IPS DF 4.7 (cell line): ENCODE measurements around the gene TMEM164.

Experiments
- DNase-seq: peaks from one replicate; pipeline ENCODE4 v3.0.0-alpha.2; 2013; ENCODE audit warnings: low spot score; ENCODE audit errors: extremely low read depth

The TMEM164 gene

GRCh38 chrX:110037178-110037577 lies 34.3 kb downstream of the TMEM164 start:
- DNase-seq = no peak

GRCh38 chrX:110038900-110039299 lies 36.0 kb downstream of the TMEM164 start:
- DNase-seq = no peak

GRCh38 chrX:110041980-110042379 lies 39.1 kb downstream of the TMEM164 start:
- DNase-seq = no peak

GRCh38 chrX:110042496-110042895 lies 39.6 kb downstream of the TMEM164 start:
- no peak for DNase-seq

GRCh38 chrX:110043506-110043905 lies 40.6 kb downstream of the TMEM164 start:
- DNase-seq = no peak

- DNase-seq = no peak
Observed at GRCh38 chrX:110044346-110045249, 41.7 kb downstream of the TMEM164 start.

GRCh38 chrX:110045421-110045820 lies 42.5 kb downstream of the TMEM164 start:
- DNase-seq = no peak

GRCh38 chrX:110046001-110046400 lies 43.1 kb downstream of the TMEM164 start:
- DNase-seq = no peak

- no peak for DNase-seq
Observed at GRCh38 chrX:110046971-110047370, 44.1 kb downstream of the TMEM164 start.

GRCh38 chrX:110049096-110049495 lies 46.2 kb downstream of the TMEM164 start:
- no peak for DNase-seq

- no peak for DNase-seq
Observed at GRCh38 chrX:110050386-110050785, 47.5 kb downstream of the TMEM164 start.

GRCh38 chrX:110050901-110051300 lies 48.0 kb downstream of the TMEM164 start:
- DNase-seq = no peak

- DNase-seq = no peak
Observed at GRCh38 chrX:110051559-110051958, 48.6 kb downstream of the TMEM164 start.

GRCh38 chrX:110052303-110052702 lies 49.4 kb downstream of the TMEM164 start:
- no peak for DNase-seq

- DNase-seq = no peak
Observed at GRCh38 chrX:110053453-110053852, 50.5 kb downstream of the TMEM164 start.

- DNase-seq = no peak
Observed at GRCh38 chrX:110055616-110056015, 52.7 kb downstream of the TMEM164 start.

- DNase-seq = no peak
Observed at GRCh38 chrX:110056419-110056818, 53.5 kb downstream of the TMEM164 start.

- no peak for DNase-seq
Observed at GRCh38 chrX:110059410-110059809, 56.5 kb downstream of the TMEM164 start.

GRCh38 chrX:110060317-110060716 lies 57.4 kb downstream of the TMEM164 start:
- DNase-seq = no peak

GRCh38 chrX:110060846-110061537 lies 58.1 kb downstream of the TMEM164 start:
- DNase-seq = no peak

- no peak for DNase-seq
Observed at GRCh38 chrX:110062919-110063318, 60.0 kb downstream of the TMEM164 start.

- no peak for DNase-seq
Observed at GRCh38 chrX:110066488-110067225, 63.7 kb downstream of the TMEM164 start.
